ENCODE data around the gene GAP43.
"Not testable (repeated sequence)": the region's sequence is repeated elsewhere in the genome, so short reads cannot be mapped to it uniquely, and the experiment has no call there.

GAP43 gene

GRCh38 chr3:115692887-115693524 is 69.7 kb downstream of the GAP43 start:
- in situ Hi-C loops (cut with MboI; ENCODE audit: low sequenced_read_pairs): no loop called here

GRCh38 chr3:115693868-115694267 is 70.6 kb downstream of the GAP43 start:
- in situ Hi-C loops (cut with MboI; ENCODE audit: low sequenced_read_pairs): no loop called here

- in situ Hi-C loops (cut with MboI; ENCODE audit: low sequenced_read_pairs): no loop called here
Observed at GRCh38 chr3:115695090-115695489, 71.8 kb downstream of the GAP43 start.

DNA sequence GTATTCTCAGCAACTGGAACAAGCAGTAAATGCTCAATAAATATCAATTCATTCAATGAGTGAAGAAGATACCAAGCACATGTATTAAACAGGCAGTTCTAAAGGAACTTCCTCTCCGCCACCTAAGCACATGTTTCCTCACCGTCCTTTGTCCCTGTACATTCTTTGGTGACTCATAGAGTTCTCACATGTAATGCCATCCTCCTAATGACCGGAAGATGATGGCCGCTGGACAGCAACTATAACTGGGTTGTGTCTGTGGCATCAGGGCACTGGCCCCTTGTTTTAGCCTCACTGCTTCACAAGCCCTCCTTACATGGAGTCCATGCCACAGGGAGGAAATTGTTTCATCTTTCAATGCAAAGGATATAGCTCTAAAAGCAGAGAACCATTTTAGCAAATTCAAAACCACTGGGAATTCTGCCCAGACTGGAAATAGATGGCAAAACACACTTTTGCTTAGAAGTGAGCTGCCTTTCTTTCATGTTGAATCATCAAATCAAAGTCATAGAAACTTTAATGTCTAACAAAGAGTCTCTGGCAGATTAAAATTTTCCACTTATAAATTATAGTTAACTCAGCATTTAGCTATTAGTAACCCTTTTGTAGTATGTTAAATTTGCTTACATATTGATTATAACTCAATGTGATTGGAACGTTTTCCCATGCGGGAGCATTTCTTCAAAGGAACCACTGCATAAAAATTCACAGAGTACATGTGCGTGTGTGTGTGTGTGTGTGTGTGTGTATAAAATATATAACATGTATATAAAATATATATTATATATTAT is 74.1 kb downstream of the GAP43 start:
- in situ Hi-C loops (cut with MboI; ENCODE audit: low sequenced_read_pairs): no loop called here

- in situ Hi-C loops (cut with MboI; ENCODE audit: low sequenced_read_pairs): no loop called here
Observed at GRCh38 chr3:115698851-115699591, 75.7 kb downstream of the GAP43 start.

DNA sequence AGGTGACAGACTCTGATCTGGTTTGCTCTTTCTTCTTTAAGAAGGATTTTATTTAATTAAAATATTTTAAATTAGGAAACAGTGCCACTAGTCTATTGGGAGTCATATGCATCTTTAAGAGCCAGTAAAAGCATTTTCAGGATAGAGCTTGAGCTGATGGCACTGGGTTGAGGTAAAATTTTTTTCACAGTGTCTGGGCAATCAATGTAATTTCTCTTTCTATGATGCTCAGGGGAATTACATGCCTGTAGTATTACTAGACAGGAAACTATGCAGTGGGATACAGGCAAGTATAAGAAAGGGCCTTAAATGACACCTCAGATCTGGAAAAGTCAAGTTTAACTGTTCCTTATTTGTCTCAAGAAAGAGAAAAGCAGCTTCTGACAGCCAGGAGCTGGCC is 76.4 kb downstream of the GAP43 start:
- in situ Hi-C loops (cut with MboI; ENCODE audit: low sequenced_read_pairs): no loop called here

- in situ Hi-C loops (cut with MboI; ENCODE audit: low sequenced_read_pairs): no loop called here
Observed at GRCh38 chr3:115702598-115702997, 79.3 kb downstream of the GAP43 start.

DNA sequence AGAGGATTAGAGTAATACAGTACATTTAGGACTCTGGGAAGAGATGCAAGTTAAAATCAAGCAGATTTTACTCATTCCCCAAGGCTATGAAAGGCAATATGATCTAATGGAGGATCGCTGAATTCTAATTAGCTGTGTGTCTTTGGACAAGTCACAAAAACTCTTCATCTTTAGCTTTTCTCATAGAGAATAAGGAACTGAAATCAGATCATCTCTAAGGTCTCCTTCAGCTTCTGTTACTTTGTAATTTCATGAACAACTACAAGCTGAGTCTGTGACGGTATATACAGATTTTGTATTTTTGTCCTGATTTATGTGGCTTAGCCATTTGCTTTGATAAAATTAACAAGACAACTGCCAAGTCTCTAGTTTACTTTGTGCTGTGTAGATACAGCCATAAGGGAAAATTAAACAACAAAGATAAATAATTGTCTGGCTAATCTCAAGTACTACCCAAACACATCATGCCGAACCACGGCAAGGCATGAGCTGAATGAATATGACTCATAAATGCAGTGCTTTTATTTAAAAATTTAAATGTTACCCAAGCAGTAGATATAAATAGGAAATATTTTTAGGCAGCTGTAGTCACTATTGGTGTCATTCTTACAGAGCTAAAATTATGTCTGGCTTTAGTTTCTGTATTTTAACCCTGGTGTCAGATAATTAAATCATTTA is 81.5 kb downstream of the GAP43 start:
- in situ Hi-C loops (cut with MboI; ENCODE audit: low sequenced_read_pairs): no loop called here

GRCh38 chr3:115706311-115706829 is 83.1 kb downstream of the GAP43 start:
- in situ Hi-C loops (cut with MboI; ENCODE audit: low sequenced_read_pairs): no loop called here

GRCh38 chr3:115708540-115708939 is 85.2 kb downstream of the GAP43 start:
- in situ Hi-C loops (cut with MboI; ENCODE audit: low sequenced_read_pairs): no loop called here

DNA sequence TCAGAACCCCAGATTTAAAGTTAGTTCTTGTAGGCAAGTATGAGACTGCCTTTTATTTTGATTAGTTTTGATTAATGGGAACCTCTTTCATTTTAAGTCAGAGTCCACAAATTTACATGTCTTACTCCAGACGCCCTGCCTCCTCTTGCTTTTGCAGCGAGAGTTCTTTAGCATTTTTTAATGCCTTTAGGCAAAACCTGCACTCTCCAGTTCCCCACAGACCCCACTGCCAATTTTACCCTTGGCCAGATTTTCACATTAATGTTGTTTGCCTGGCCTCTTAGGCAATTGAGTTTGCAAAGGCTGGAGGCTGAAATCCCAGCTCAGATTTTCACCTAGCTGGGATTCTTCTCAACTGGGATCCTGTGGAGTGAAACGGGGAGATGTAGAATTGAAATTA is 85.8 kb downstream of the GAP43 start:
- in situ Hi-C loops (cut with MboI; ENCODE audit: low sequenced_read_pairs): no loop called here

GRCh38 chr3:115709931-115710330 is 86.6 kb downstream of the GAP43 start:
- in situ Hi-C loops (cut with MboI; ENCODE audit: low sequenced_read_pairs): no loop called here

DNA sequence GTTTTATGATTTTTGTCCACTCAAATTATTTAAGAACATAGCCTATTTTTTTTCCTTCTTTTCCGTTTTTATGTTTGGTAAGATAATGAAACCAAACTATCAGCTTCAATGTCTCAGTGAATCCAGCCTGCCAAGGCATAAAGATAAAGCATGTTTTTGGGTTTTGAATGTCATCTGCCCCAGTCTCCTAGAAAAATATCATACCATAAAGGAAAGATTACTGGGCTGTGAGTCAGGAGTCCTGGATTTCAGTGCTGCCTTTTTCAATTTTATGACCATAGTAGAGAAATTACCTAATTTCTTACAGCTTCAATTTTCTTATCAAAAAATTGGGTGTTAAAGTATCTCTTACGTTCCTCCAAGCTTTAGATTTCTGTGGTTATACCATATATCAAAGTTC is 87.5 kb downstream of the GAP43 start:
- in situ Hi-C loops (cut with MboI; ENCODE audit: low sequenced_read_pairs): no loop called here

GRCh38 chr3:115712871-115713270 is 89.6 kb downstream of the GAP43 start:
- in situ Hi-C loops (cut with MboI; ENCODE audit: low sequenced_read_pairs): no loop called here

- in situ Hi-C loops (cut with MboI; ENCODE audit: low sequenced_read_pairs): no loop called here
Observed at GRCh38 chr3:115713284-115713683, 90.0 kb downstream of the GAP43 start.

DNA sequence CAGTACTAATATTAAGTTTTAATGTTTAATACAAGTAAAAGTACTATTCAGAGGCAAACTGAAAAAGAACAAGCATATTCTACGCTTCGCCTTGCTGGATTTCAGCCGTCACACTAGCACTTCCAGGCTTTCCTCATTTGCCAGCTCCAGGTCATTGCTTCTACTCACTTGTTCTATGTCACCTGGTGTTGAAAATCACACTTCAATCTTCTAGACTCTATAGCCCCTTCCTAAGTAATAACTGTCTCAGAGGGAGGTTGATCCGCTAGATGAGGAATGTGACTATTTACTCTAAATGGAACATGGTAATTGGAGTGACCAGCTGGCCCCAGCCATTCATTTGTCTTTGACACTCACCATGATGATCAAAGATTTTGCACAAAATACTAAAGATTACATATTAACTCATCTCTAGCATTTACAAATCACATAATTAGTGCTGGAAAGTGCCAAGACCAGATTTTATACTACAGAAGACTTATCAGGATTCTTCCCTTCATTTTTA is 92.0 kb downstream of the GAP43 start:
- in situ Hi-C loops (cut with MboI; ENCODE audit: low sequenced_read_pairs): no loop called here

- in situ Hi-C loops (cut with MboI; ENCODE audit: low sequenced_read_pairs): no loop called here
Observed at GRCh38 chr3:115720983-115721382, 97.7 kb downstream of the GAP43 start.

- in situ Hi-C loops (cut with MboI; ENCODE audit: low sequenced_read_pairs): no loop called here
Observed at GRCh38 chr3:115725800-115726199, 102.5 kb downstream of the GAP43 start.

- in situ Hi-C loops (cut with MboI; ENCODE audit: low sequenced_read_pairs): no loop called here
Observed at GRCh38 chr3:115727135-115727534, 103.8 kb downstream of the GAP43 start.

- in situ Hi-C loops (cut with MboI; ENCODE audit: low sequenced_read_pairs): no loop called here
Observed at GRCh38 chr3:115728013-115728412, 104.7 kb downstream of the GAP43 start.

DNA sequence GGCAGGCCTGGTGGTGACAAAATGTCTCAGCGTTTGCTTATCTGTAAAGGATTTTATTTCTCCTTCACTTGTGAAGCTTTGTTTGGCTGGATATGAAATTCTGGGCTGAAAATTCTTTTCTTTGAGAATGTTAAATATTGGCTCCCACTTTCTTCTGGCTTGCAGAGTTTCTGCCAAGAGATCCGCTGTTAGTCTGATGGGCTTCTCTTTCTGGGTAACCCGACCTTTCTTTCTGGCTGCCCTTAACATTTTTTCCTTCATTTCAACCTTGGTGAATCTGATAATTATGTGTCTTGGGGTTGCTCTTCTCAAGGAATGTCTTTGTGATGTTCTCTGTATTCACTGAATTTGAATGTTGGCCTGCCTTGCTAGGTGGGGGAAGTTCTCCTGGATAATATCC is 113.0 kb downstream of the GAP43 start:
- in situ Hi-C loops (cut with MboI; ENCODE audit: low sequenced_read_pairs): not testable (repeated sequence)

Data from HL-60/S4 (cell line).